Measurements from ENCODE around the gene TCP11L1. TPM values are rescaled to one million over a fixed set of nuclear protein-coding genes. Genes with fewer than 3 reads are reported as not detected.
"Not testable (repeated sequence)": the region's sequence is repeated elsewhere in the genome, so short reads cannot be mapped to it uniquely, and the experiment has no call there.

TCP11L1 gene
- total RNA-seq, 1 experiment from 2014 or later, result 12.4 TPM

DNA sequence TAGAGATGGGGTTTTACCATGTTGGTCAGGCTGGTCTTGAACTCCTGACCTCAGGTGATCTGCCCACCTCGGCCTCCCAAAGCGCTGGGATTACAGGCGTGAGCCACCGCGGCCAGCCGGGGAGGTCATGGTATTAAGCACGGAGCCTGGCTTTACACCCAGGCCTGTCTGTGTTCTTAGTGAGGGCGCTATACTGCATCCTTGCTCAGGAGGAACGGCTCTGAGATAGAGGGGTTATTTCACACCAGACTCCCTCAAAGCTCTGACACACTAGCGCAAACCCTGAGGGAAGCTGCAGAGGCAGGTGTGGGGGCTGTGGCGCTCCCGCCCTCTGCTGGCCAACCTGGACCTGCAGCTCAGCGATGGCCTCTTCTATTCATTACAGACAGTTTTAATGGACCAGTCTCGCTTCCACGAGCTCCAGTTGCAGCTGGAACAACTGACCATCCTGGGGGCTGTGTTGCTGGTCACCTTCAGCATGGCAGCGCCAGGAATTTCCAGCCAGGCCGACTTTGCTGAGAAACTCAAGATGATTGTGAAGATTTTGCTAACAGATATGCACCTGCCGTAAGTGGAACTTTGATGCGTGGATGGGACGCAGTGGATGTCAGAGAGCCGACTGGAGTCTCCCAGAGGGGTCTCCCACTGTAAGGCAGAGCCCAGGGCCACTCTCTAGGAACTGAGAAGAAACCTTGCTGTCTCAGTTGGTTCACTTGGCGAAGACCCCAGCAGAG lies 26.2 kb downstream of the TCP11L1 start:
- peak; percentile 51 for DNase-seq (ENCODE audit: low read depth)

GRCh38 chr11:33067294-33067693 lies 27.9 kb downstream of the TCP11L1 start:
- no peak for DNase-seq (ENCODE audit: low read depth)

GRCh38 chr11:33068611-33069340 lies 29.4 kb downstream of the TCP11L1 start:
- no peak for DNase-seq (ENCODE audit: low read depth)

DNA sequence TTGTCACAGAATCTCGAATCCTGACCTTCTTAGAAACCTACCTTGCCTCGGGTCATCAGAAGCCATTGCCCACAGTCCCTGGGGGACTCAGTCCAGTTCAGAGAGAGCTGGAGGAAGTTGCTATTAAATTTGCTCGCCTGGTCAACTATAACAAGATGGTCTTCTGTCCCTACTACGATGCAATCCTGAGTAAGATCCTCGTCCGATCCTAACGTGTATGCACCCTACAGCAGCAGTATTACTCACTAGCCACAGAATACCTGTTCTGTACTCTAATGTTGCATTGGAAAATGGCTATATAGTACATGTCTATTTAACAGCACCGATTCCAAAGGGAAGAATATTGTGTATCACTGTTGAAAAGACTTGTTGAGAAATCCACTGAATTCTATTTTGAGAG lies 33.1 kb downstream of the TCP11L1 start:
- DNase-seq (ENCODE audit: low read depth), result no peak

GRCh38 chr11:33083918-33084317 lies 44.5 kb downstream of the TCP11L1 start:
- no peak for DNase-seq (ENCODE audit: low read depth)

DNA sequence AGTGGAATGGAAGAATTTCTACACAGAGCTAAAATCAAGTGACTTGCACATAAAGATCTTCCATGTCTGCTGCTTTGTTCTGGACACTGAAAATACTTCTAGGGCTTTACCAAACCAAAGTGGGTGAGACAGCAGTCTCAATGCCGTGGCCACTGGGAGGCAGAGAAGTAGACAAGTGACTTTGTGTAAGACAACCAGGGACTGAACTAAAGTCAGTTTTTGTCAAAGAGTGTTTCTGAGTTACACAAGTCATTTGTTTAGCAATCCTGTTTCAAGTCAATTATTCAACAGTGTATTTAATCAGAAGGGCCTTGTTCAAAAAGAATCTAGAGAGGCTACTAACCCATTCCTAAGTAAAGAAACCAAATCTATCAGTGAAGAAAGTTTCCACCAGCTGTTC lies 46.6 kb downstream of the TCP11L1 start:
- no peak for DNase-seq (ENCODE audit: low read depth)

DNA sequence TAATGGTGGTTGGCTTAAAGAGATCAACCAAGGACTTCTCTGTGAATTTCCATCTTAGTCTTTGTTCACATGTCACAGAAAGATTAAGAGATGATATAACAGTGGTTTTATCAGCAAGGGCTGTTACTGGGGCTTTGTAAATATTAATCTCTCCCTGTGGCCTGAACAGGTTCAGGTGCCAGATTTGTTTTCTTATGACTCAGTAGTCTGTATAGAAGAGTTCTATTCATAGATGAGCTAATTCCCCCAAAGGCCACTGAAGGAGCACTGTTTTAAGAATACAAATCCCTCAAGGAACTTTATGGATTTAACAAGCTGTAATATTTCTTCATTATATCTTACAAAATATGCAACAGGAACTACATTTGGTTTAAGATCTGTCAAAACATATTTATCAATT lies 50.4 kb downstream of the TCP11L1 start:
- DNase-seq (ENCODE audit: low read depth), result no peak

GRCh38 chr11:33094157-33094556 lies 54.8 kb downstream of the TCP11L1 start:
- no peak for DNase-seq (ENCODE audit: low read depth)

DNA sequence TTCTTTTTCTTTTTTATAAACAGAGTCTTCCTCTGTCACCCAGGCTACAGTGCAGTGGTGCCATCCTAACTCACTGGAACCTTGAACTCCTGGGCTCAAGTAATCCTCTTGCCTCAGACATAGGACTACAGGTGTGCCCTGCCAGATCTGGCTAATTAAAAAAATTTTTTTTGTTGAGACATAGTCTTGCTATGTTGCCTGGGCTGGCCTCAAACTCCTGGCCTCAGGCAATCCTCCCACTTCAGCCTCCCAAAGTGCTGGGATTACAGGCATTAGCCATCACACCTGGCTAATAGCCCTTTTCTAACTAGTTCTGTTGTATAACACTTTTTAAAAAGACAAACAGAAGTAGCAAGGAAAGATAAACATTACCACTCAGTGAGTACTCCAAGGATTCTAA lies 64.5 kb downstream of the TCP11L1 start:
- no peak for DNase-seq (ENCODE audit: low read depth)

DNA sequence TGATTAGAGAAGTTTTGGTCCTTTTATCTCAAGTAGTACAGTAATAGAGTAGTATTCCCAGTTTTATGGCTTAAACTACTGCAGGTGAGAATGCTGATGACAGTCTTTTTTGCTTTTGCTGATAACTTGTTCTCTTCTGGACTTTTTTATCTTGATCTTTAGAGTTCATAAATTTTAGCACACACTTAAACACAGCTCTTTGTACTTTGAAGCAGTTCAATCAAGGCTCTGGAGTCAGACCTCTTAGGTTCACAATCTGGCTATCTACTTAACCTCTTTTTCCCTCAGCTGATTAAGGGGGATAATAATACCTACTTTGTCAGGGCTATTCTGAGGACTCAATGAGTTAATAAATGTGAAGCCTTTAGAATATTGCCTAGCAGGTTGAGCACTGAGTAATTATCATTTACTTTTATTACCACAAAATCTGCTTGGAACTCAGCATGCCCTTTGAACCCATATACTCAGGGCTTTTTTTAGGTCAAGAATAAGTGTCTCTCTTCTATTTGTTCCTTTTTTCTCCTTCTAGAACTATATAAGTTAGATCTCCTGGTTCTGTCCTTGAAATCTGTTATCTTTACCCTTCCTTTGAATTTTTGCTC lies 70.0 kb downstream of the TCP11L1 start:
- no peak for DNase-seq (ENCODE audit: low read depth)

DNA sequence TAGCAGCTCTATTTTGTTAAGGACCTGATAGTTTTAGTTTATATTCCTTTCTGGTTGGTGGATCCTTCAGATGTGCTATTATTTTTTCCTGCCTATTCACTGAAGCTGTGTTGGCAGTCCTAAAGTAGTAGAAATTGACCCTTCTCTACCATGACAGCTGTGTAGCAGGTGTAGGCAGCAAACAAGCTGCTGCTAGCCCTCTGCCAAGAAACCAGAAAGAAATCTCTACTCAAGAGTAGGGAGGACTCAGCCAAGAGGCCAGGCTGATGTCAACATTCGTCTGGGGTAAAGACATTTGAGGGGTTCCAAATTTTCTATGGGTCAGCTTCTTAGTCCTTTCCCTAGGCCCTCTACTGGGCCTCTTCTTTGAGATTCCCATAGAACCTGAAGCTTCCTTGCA lies 70.7 kb downstream of the TCP11L1 start:
- DNase-seq (ENCODE audit: low read depth), result no peak

GRCh38 chr11:33116535-33116934 lies 77.2 kb downstream of the TCP11L1 start:
- no peak for DNase-seq (ENCODE audit: low read depth)

GRCh38 chr11:33122696-33123095 lies 83.3 kb downstream of the TCP11L1 start:
- not testable (repeated sequence) for DNase-seq (ENCODE audit: low read depth)

Other genes with a start within 250 kb of the TCP11L1 start
- gene CCDC73, start 244.9 kb upstream of the TCP11L1 start, total RNA-seq (2014; rRNA removed; shearing (Covaris generic)), result 0.10 TPM in 1 of 2 replicates, not detected in the other
- 0.24 and 0.49 TPM in 2 replicates for gene PRRG4, start 209.6 kb upstream of the TCP11L1 start, total RNA-seq (2014; rRNA removed; shearing (Covaris generic))
- 19.2 and 21.4 TPM in 2 replicates for gene QSER1, start 146.8 kb upstream of the TCP11L1 start, total RNA-seq (2014; rRNA removed; shearing (Covaris generic))
- 14.7 TPM in 2 replicates for gene DEPDC7, start 23.7 kb upstream of the TCP11L1 start, total RNA-seq (2014; rRNA removed; shearing (Covaris generic))
- 19.6 and 27.5 TPM in 2 replicates for gene CSTF3, start 121.9 kb downstream of the TCP11L1 start, total RNA-seq (2014; rRNA removed; shearing (Covaris generic))
- gene HIPK3, start 217.8 kb downstream of the TCP11L1 start, total RNA-seq (2014; rRNA removed; shearing (Covaris generic)), result 30.5 and 32.0 TPM in 2 replicates